ENCODE data around the gene EDN2. TPM values are rescaled to one million over a fixed set of nuclear protein-coding genes. Genes with fewer than 3 reads are reported as not detected.

Gene EDN2
- total RNA-seq, 2 donors from 2014 or later: 3.3 to 13.5 TPM

DNA sequence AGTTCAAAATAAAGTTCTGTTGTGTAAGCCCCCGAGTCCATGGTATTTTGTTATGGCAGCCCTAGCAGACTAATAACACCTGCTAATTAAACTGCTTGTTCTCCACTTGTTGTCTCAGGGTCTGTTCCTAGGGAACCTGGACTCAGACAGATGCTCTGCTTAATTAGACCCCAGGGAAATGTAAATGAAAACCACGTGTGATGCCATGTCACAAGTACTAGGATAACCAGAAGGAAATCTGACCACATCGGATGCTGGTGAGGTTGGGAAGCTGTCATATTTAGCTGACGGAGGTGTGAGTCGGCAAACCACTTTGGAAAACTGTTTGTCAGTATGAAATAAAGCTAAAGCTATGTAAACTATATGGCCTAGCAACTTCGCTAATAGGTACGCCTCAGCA, 19.6 kb downstream of the EDN2 start:
- no peak overlapping the region for H3K27ac ChIP-seq
- no peaks in the 10 kb centered on the region for H3K27me3 ChIP-seq
- no peaks in the 10 kb centered on the region for H3K9me3 ChIP-seq
- no peak overlapping the region for H3K4me3 ChIP-seq
- intact Hi-C loops (cut with DNase I): no loop called here
- no peak for TF ChIP-seq CTCF (IDR thresholded peaks at IDR 0.05)
- no peak overlapping the region for H3K9ac ChIP-seq (ENCODE audit: low read depth in 2 of 2, low read length in 2 of 2)
- DNase-seq: no peak
- H3K4me1 ChIP-seq: peaks cover 13% of the 10 kb centered on the region
- no peaks in the 10 kb centered on the region for H3K36me3 ChIP-seq

DNA sequence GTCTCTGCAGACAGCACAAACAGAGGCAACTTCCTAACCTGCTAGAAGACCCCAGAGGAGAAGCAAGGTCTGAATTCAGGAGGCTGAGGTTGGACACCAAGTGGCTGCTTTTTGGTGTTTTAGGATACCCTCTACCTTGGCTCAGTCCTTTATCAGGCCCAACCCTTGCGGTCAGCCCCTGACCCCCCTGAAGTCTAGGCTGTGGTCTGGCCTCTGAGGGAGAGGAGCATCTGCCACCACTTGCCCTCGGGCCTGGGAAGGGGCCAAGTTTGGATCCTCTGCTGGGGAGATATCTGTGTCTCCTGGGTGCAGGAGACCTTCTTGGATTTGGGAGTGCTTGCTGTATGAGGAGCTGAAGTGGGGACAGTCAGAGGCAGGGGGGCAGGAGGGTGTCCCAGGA, 21.0 kb downstream of the EDN2 start:
- no peaks in the 10 kb centered on the region for H3K9me3 ChIP-seq
- no peak overlapping the region for H3K9ac ChIP-seq (ENCODE audit: low read depth in 2 of 2, low read length in 2 of 2)
- intact Hi-C loops (cut with DNase I): no loop called here
- no peaks in the 10 kb centered on the region for H3K27me3 ChIP-seq
- no peak overlapping the region for H3K27ac ChIP-seq
- TF ChIP-seq CTCF (IDR thresholded peaks at IDR 0.05): no peak
- no peak for DNase-seq
- no peaks in the 10 kb centered on the region for H3K36me3 ChIP-seq
- H3K4me1 ChIP-seq: peaks cover 13% of the 10 kb centered on the region
- no peak overlapping the region for H3K4me3 ChIP-seq

DNA sequence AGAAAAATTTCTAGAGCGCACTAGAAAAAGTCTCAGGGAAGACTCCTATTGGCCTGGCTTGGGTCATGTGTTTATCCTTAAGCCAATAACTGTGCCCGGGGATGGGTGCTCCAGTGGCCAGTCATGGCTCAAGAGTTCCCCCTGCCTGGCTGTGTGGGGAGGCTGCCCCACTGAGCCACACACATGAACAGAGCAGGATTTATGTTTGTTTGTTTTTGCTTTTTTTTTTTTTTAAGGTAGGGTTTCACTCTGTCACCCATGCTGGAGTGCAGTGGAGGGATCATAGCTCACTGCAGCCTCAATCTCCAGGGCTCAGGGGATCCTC, 21.8 kb downstream of the EDN2 start:
- Histone ChIP-seq H3K4me1 (peaks cover 9% of the 10 kb centered on the region), H3K9ac (ENCODE audit: low read depth in 2 of 2, low read length in 2 of 2) (no peak overlapping the region), H3K27me3 (no peaks in the 10 kb centered on the region), H3K9me3 (no peaks in the 10 kb centered on the region), H3K27ac (no peak overlapping the region), H3K36me3 (no peaks in the 10 kb centered on the region), H3K4me3 (no peak overlapping the region)
- no peak for TF ChIP-seq CTCF (IDR thresholded peaks at IDR 0.05)
- intact Hi-C loops (cut with DNase I): no loop called here
- no peak for DNase-seq

- peaks cover 5% of the 10 kb centered on the region for H3K4me1 ChIP-seq
- no peak overlapping the region for H3K9ac ChIP-seq (ENCODE audit: low read depth in 2 of 2, low read length in 2 of 2)
- no peaks in the 10 kb centered on the region for H3K36me3 ChIP-seq
- intact Hi-C loops (cut with DNase I): no loop called here
- no peaks in the 10 kb centered on the region for H3K27me3 ChIP-seq
- peak; percentile 45 for DNase-seq
- no peaks in the 10 kb centered on the region for H3K9me3 ChIP-seq
- no peak for TF ChIP-seq CTCF (IDR thresholded peaks at IDR 0.05)
- H3K27ac ChIP-seq: peak overlapping the region; percentile 26
- no peak overlapping the region for H3K4me3 ChIP-seq
Observed at GRCh38 chr1:41461790-41462679, 22.4 kb downstream of the EDN2 start.

GRCh38 chr1:41456847-41457540, 27.5 kb downstream of the EDN2 start:
- Histone ChIP-seq H3K27ac (no peak overlapping the region), H3K4me3 (no peak overlapping the region), H3K36me3 (no peaks in the 10 kb centered on the region), H3K27me3 (no peaks in the 10 kb centered on the region), H3K4me1 (peaks cover 8% of the 10 kb centered on the region), H3K9ac (ENCODE audit: low read depth in 2 of 2, low read length in 2 of 2) (no peak overlapping the region), H3K9me3 (no peaks in the 10 kb centered on the region)
- intact Hi-C loops (cut with DNase I): no loop called here
- TF ChIP-seq CTCF (IDR thresholded peaks at IDR 0.05): no peak
- DNase-seq: no peak

Data from colonic mucosa (tissue), 4 donors.